MCF 10A (cell line): ENCODE measurements around the gene ASPSCR1. TPM values are rescaled to one million over a fixed set of nuclear protein-coding genes. Genes with fewer than 3 reads are reported as not detected.
A peak's percentile ranks its signal among the peaks of the same experiment; 100 is the strongest.

Experiments used
- BruUV-seq: library from RNA; stranded (reverse); fragments of 400-500 nt; replicated peaks from 2 replicates; lab custom pipeline; 2021; lab: Mats Ljungman, UMichigan
- CTCF ChIA-PET: fragments of 300-600 bp; sonication (Branson Sonifier 250); formaldehyde crosslinking; extraction: SDS; loops from one replicate; lab custom pipeline; 2021; ENCODE audit warnings: antibody characterized with exemption, inconsistent platforms; lab: Yijun Ruan, JAX
- POLR2A ChIA-PET: fragments of 300-600, 350-650 bp; sonication (Branson Sonifier 250); formaldehyde crosslinking; extraction: SDS; loops from one replicate; lab custom pipeline; 2020; ENCODE audit warnings: antibody characterized with exemption, inconsistent platforms; lab: Yijun Ruan, JAX
- DNase-seq: peaks from one replicate; pipeline ENCODE4 v3.0.0-alpha.2; 2018; ENCODE audit not compliant: unreplicated experiment
- H3K27ac Mint-ChIP-seq: one replicate; pipeline ENCODE4 v1.8.0; 2022; ENCODE audit warnings: mild to moderate bottlenecking, low read depth, mixed read lengths; ENCODE audit not compliant: unreplicated experiment
- H3K27me3 Mint-ChIP-seq: one replicate; pipeline ENCODE4 v1.8.0; 2022; ENCODE audit warnings: mixed read lengths; ENCODE audit not compliant: insufficient read depth, unreplicated experiment
- H3K36me3 Mint-ChIP-seq: one replicate; pipeline ENCODE4 v1.8.0; 2022; ENCODE audit warnings: mild to moderate bottlenecking, moderate library complexity, mixed read lengths; ENCODE audit not compliant: insufficient read depth, unreplicated experiment
- H3K4me1 Mint-ChIP-seq: one replicate; pipeline ENCODE4 v1.8.0; 2022; ENCODE audit warnings: mixed read lengths; ENCODE audit not compliant: insufficient read depth, unreplicated experiment
- H3K4me3 Mint-ChIP-seq: one replicate; pipeline ENCODE4 v1.8.0; 2022; ENCODE audit warnings: mild to moderate bottlenecking, moderate library complexity, mixed read lengths; ENCODE audit not compliant: unreplicated experiment
- H3K9me3 Mint-ChIP-seq: one replicate; pipeline ENCODE4 v1.8.0; 2022; ENCODE audit warnings: mixed read lengths; ENCODE audit not compliant: unreplicated experiment
- intact Hi-C: fragments of 100-400 bp; cut with micrococcal nuclease; formaldehyde crosslinking; loops from 2 replicates; pipeline ENCODE4 v1.14.1; 2022
- total RNA-seq: library from RNA; stranded (reverse); gene quantifications from 2 replicates; pipeline ENCODE4 v1.2.3, GENCODE V29; 2022
- TF ChIP-seq, protein P1 (sequence below): fragments of 200-600 bp; IDR thresholded peaks from one replicate; pipeline ENCODE4 v1.8.0; 2022; ENCODE audit warnings: antibody characterized with exemption, mild to moderate bottlenecking; ENCODE audit not compliant: unreplicated experiment

ASPSCR1 gene
- total RNA-seq, 1 experiment from 2014 or later = 29.7 TPM

DNA sequence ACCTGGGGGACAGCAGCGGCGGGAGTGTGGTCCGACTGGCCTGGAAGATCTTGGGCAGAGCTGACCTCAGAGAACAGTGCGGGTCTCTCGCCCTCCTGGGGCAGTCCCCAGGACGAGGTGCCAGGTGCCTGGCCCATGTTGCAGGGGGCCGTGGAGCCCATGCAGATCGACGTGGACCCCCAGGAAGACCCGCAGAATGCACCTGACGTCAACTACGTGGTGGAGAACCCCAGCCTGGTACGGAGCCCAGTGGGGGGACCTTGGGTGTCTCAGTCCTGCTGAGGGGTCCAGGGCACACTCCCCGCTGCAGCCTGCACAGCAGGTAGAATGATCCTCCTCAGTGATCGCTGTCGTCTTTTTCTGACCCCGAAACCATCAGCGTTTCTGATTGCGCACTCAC is 75.7 kb downstream of the ASPSCR1 start:
- Mint-ChIP-seq H3K27ac (no peak overlapping the region), H3K4me3 (peak overlapping the region; percentile 75), H3K27me3 (no peaks in the 10 kb centered on the region), H3K4me1 (no peaks in the 10 kb centered on the region), H3K9me3 (no peaks in the 10 kb centered on the region), H3K36me3 (peaks cover 33% of the 10 kb centered on the region)
- DNase-seq = no peak
- no TSS peak for BruUV-seq
- intact Hi-C loops = no loop called here
- CTCF ChIA-PET = no interaction called here
- TF ChIP-seq, protein P1, sequence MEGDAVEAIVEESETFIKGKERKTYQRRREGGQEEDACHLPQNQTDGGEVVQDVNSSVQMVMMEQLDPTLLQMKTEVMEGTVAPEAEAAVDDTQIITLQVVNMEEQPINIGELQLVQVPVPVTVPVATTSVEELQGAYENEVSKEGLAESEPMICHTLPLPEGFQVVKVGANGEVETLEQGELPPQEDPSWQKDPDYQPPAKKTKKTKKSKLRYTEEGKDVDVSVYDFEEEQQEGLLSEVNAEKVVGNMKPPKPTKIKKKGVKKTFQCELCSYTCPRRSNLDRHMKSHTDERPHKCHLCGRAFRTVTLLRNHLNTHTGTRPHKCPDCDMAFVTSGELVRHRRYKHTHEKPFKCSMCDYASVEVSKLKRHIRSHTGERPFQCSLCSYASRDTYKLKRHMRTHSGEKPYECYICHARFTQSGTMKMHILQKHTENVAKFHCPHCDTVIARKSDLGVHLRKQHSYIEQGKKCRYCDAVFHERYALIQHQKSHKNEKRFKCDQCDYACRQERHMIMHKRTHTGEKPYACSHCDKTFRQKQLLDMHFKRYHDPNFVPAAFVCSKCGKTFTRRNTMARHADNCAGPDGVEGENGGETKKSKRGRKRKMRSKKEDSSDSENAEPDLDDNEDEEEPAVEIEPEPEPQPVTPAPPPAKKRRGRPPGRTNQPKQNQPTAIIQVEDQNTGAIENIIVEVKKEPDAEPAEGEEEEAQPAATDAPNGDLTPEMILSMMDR = no peak
- POLR2A ChIA-PET = interaction anchor here (0.8 to 2.2 kb wide), 7 partner anchors 12 to 45 kb away, joined by 3 to 14 read pairs (median 4); partner anchors contain the start of genes CENPX, DUS1L, FASN and LRRC45

DNA sequence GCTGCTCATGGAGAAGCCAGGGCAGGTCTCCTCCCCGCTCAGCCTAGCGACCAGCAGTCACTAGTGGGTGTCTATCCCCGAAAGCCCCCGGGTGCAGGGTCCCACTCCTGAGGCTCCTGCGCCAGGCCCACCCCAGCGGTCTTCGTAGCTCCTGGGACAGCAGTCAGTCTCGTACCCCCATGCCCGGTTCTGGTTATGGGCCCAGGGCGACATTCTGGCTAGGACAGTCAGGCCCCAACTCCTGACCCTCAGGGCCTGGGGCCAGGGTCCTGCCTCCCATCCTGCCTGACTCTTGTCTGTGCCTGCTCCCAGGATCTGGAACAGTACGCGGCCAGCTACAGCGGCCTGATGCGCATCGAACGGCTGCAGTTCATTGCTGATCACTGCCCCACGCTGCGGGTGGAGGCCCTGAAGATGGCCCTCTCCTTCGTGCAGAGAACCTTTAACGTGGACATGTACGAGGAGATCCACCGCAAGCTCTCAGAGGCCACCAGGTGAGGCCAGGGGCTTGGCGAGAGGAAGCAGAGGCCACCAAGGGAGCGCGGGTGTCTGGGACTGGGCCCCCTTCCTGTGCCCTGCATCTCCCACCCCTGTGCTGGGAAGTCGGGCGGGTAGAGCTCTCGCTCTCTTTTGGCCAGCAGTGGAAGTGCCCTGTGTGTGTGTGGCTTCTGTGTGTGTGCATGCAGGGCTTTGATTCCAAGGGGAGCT is 76.3 kb downstream of the ASPSCR1 start:
- H3K27me3 Mint-ChIP-seq = no peaks in the 10 kb centered on the region
- peaks cover 35% of the 10 kb centered on the region for H3K36me3 Mint-ChIP-seq
- CTCF ChIA-PET = interaction anchor here (0.5 to 1.2 kb wide), 3 partner anchors 19 to 151 kb away, joined by 3 read pairs; no protein-coding TSS in a partner anchor
- H3K9me3 Mint-ChIP-seq = no peaks in the 10 kb centered on the region
- H3K4me1 Mint-ChIP-seq = no peaks in the 10 kb centered on the region
- no TSS peak for BruUV-seq
- intact Hi-C loops = no loop called here
- no peak overlapping the region for H3K27ac Mint-ChIP-seq
- H3K4me3 Mint-ChIP-seq = peak overlapping the region; percentile 75
- POLR2A ChIA-PET = interaction anchor here (0.6 to 2.2 kb wide), 7 partner anchors 10 to 342 kb away, joined by 3 to 9 read pairs (median 4); partner anchors contain the start of genes DCXR and DUS1L
- no peak for DNase-seq
- TF ChIP-seq, protein P1 = no peak

- no TSS peak for BruUV-seq
- Mint-ChIP-seq H3K4me3 (no peak overlapping the region), H3K27ac (no peak overlapping the region), H3K27me3 (no peaks in the 10 kb centered on the region), H3K36me3 (peaks cover 35% of the 10 kb centered on the region), H3K9me3 (no peaks in the 10 kb centered on the region), H3K4me1 (no peaks in the 10 kb centered on the region)
- no peak for DNase-seq
- POLR2A ChIA-PET = interaction anchor here (0.6 to 2.2 kb wide), 5 partner anchors 9 to 341 kb away, joined by 3 to 9 read pairs (median 4); partner anchors contain the start of genes DCXR and DUS1L
- intact Hi-C loops = no loop called here
- CTCF ChIA-PET = interaction anchor here (1.2 to 1.3 kb wide), 2 partner anchors 17 to 24 kb away, joined by 3 to 4 read pairs; partner anchors contain the start of gene DCXR
- TF ChIP-seq, protein P1 = no peak
Measured at GRCh38 chr17:82054351-82055022, 77.1 kb downstream of the ASPSCR1 start.
